GM19351 (cell line): Measurements from ENCODE around the gene CMTM8.
"Not testable (repeated sequence)": the region's sequence is repeated elsewhere in the genome, so short reads cannot be mapped to it uniquely, and the experiment has no call there.

Experiments used
- ATAC-seq: cut with Tn5 transposase; IDR thresholded peaks from one replicate; pipeline ENCODE4 v1.9.1; 2021; ENCODE audit warnings: mild to moderate bottlenecking, moderate library complexity; ENCODE audit not compliant: unreplicated experiment

CMTM8 gene

GRCh38 chr3:32238453-32239306 is at the start of gene CMTM8:
Gene CMTM8 (plus strand): TSS chr3:32238680. CDS start chr3:32238973, 293 bp downstream.
- peak; percentile 74 for ATAC-seq

GRCh38 chr3:32189693-32190092 is 48.8 kb upstream of the CMTM8 start:
- no peak for ATAC-seq

GRCh38 chr3:32190556-32190955 is 47.9 kb upstream of the CMTM8 start:
- not testable (repeated sequence) for ATAC-seq

GRCh38 chr3:32193101-32193500 is 45.4 kb upstream of the CMTM8 start:
- no peak for ATAC-seq

- ATAC-seq: no peak
Measured at GRCh38 chr3:32194653-32195052, 43.8 kb upstream of the CMTM8 start.

GRCh38 chr3:32195995-32196540 is 42.4 kb upstream of the CMTM8 start:
- no peak for ATAC-seq

GRCh38 chr3:32197991-32198390 is 40.5 kb upstream of the CMTM8 start:
- ATAC-seq: no peak

- ATAC-seq: no peak
Measured at GRCh38 chr3:32198714-32199113, 39.8 kb upstream of the CMTM8 start.

- no peak for ATAC-seq
Measured at GRCh38 chr3:32200490-32200889, 38.0 kb upstream of the CMTM8 start.

- no peak for ATAC-seq
Measured at GRCh38 chr3:32200992-32201758, 37.3 kb upstream of the CMTM8 start.

GRCh38 chr3:32202496-32202895 is 36.0 kb upstream of the CMTM8 start:
- no peak for ATAC-seq

- ATAC-seq: no peak
Measured at GRCh38 chr3:32203854-32204253, 34.6 kb upstream of the CMTM8 start.

- ATAC-seq: no peak
Measured at GRCh38 chr3:32208447-32208846, 30.0 kb upstream of the CMTM8 start.

- no peak for ATAC-seq
Measured at GRCh38 chr3:32215185-32215584, 23.3 kb upstream of the CMTM8 start.

GRCh38 chr3:32216172-32216783 is 22.2 kb upstream of the CMTM8 start:
- ATAC-seq: no peak

- ATAC-seq: no peak
Measured at GRCh38 chr3:32217339-32217738, 21.1 kb upstream of the CMTM8 start.

GRCh38 chr3:32219537-32219936 is 18.9 kb upstream of the CMTM8 start:
- ATAC-seq: no peak

GRCh38 chr3:32220006-32220405 is 18.5 kb upstream of the CMTM8 start:
- no peak for ATAC-seq

- no peak for ATAC-seq
Measured at GRCh38 chr3:32222950-32223349, 15.5 kb upstream of the CMTM8 start.

- no peak for ATAC-seq
Measured at GRCh38 chr3:32224016-32224516, 14.4 kb upstream of the CMTM8 start.

- ATAC-seq: no peak
Measured at GRCh38 chr3:32226875-32227500, 11.5 kb upstream of the CMTM8 start.
